ENCODE results near the gene PLCL1.

Gene PLCL1

GRCh38 chr2:197920088-197920487 is 115.7 kb downstream of the PLCL1 start:
- TF ChIP-seq, protein P1, sequence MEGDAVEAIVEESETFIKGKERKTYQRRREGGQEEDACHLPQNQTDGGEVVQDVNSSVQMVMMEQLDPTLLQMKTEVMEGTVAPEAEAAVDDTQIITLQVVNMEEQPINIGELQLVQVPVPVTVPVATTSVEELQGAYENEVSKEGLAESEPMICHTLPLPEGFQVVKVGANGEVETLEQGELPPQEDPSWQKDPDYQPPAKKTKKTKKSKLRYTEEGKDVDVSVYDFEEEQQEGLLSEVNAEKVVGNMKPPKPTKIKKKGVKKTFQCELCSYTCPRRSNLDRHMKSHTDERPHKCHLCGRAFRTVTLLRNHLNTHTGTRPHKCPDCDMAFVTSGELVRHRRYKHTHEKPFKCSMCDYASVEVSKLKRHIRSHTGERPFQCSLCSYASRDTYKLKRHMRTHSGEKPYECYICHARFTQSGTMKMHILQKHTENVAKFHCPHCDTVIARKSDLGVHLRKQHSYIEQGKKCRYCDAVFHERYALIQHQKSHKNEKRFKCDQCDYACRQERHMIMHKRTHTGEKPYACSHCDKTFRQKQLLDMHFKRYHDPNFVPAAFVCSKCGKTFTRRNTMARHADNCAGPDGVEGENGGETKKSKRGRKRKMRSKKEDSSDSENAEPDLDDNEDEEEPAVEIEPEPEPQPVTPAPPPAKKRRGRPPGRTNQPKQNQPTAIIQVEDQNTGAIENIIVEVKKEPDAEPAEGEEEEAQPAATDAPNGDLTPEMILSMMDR (conservative IDR thresholded peaks at IDR 0.05; ENCODE audit: low read depth, low read length): no peak

DNA sequence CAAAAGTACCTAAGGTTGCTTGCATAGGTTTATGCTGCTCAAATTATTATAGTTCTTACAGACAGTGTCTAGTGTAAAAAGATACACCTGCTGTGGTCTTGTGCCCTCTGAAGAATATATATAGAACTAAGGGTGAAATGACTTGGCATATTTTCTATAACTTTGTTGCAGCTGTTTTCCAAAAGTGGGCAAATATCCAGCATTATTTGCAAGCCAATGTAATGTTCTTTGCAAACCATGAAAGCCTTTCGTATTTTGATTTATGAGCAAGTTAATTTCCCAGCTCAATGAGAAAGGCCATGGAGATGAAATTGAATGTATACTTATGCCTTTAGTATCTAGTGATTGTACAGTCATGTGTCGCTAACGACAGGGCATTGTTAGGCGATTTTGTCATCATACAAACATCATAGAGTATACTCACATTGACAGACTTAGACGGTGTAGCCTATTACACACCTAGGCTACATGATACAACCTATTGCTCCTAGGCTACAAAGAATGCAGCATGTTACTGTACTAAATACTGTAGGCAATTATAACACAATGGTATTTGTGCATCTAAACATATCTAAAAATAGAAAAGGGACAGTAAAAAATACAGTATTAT is 116.3 kb downstream of the PLCL1 start:
- no peak for DNase-seq (ENCODE audit: low read depth)
- TF ChIP-seq, protein P1 (conservative IDR thresholded peaks at IDR 0.05; ENCODE audit: low read depth, low read length): no peak
- no peak overlapping the region for H3K4me3 ChIP-seq (ENCODE audit: low read depth, low read length)

More at GRCh38 chr2:197920088-197920487, 115.7 kb downstream of the PLCL1 start:
- no peak overlapping the region for H3K4me3 ChIP-seq (ENCODE audit: low read depth, low read length)
- DNase-seq (ENCODE audit: low read depth): no peak

DNA sequence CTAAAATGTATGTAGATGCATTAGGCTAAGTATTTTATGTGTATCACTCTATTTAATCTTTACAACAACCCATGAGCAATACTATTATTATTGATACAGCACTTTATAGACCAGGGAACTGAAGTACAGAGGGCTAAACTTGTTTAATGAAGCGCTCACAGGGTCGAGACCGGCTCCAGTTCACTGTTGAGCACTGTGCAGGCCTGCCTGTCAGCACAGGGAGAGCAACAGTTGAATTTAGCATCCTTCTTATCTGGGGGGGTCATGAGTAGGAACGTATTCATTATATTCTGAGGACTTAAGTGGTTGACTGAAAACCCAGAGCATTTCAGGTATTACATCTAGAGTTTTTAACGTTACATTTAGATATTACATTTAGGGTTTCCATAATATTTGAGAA is 120.1 kb downstream of the PLCL1 start:
- no peak for DNase-seq (ENCODE audit: low read depth)
- H3K4me3 ChIP-seq (ENCODE audit: low read depth, low read length): no peak overlapping the region
- TF ChIP-seq, protein P1 (conservative IDR thresholded peaks at IDR 0.05; ENCODE audit: low read depth, low read length): no peak

- TF ChIP-seq, protein P1 (conservative IDR thresholded peaks at IDR 0.05; ENCODE audit: low read depth, low read length): no peak
- DNase-seq (ENCODE audit: low read depth): no peak
- H3K4me3 ChIP-seq (ENCODE audit: low read depth, low read length): no peak overlapping the region
Observed at GRCh38 chr2:197925204-197925603, 120.8 kb downstream of the PLCL1 start.

DNA sequence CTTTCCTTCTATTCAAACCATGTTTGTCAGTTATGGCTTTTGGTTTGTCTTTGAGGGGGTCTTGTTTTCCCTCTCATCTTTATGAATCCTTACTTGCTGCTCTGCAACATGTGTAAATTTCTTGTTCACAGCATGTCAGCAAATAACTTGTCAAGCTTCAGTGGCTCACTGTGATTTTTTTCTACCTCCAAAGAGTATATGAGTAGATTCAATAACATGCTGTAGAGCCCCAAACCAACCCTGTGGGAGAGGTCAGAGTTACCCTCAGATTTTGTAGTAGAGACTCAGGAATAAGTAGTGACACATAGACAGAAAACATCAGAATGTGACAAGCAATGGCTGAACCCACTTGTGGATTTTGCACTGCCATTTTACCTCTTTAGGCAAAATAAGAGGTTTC is 121.6 kb downstream of the PLCL1 start:
- H3K4me3 ChIP-seq (ENCODE audit: low read depth, low read length): no peak overlapping the region
- no peak for DNase-seq (ENCODE audit: low read depth)
- TF ChIP-seq, protein P1 (conservative IDR thresholded peaks at IDR 0.05; ENCODE audit: low read depth, low read length): no peak

DNA sequence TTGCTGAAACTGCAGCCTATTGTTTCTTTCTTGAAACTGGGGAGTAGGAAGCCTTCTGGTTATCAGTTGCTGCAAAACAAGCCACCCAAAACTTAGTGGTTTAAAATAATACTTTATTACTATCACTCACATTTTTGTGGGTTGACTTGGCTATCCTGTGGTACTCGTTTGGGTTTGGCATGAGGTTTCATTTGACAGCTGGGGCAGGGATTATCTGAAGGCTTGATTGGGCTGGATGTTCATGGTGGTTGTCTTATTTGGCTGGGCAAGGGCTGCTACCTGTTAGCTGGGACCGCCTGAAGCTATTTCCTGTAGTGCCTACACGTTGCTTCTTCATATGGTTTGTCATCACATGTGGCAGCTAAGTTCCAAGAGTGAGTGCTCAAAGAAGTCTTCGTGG is 122.3 kb downstream of the PLCL1 start:
- TF ChIP-seq, protein P1 (conservative IDR thresholded peaks at IDR 0.05; ENCODE audit: low read depth, low read length): no peak
- DNase-seq (ENCODE audit: low read depth): no peak
- H3K4me3 ChIP-seq (ENCODE audit: low read depth, low read length): no peak overlapping the region

- DNase-seq (ENCODE audit: low read depth): no peak
- TF ChIP-seq, protein P1 (conservative IDR thresholded peaks at IDR 0.05; ENCODE audit: low read depth, low read length): no peak
- no peak overlapping the region for H3K4me3 ChIP-seq (ENCODE audit: low read depth, low read length)
Observed at GRCh38 chr2:197927994-197928393, 123.6 kb downstream of the PLCL1 start.
